ENCODE data around the gene CRELD1. TPM values are rescaled to one million over a fixed set of nuclear protein-coding genes. Genes with fewer than 3 reads are reported as not detected.

CRELD1 gene
- total and polyA plus RNA-seq, 2 donors (not counting 1 experiment from before 2014, with no cell fraction given) = 46.8 to 47.6 TPM

DNA sequence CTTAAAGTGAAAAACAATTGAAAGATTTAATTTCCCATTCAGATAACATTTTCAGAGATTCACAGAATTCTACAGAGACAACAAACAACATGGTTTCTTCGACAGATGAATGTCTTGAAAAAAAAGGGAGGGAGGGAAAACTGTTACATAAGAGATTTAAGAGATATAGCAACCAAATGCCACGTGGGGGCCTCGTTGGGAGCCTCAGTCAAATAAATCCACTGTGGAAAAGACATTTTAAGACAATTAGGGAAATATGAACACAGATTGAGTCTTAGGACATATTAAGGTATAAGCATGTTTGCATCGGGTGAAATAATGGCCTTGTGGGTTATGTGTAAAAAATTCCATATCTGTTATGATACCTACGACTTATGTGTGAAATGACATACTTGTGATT, 23.6 kb downstream of the CRELD1 start:
- H3K79me2 ChIP-seq (ENCODE audit: control insufficient read depth, insufficient read depth, low read length) = no peaks in the 10 kb centered on the region
- H3K9ac ChIP-seq (ENCODE audit: low read length) = no peak overlapping the region
- H3K9me3 ChIP-seq (ENCODE audit: control extremely low read depth in 1 of 3, control insufficient read depth in 2 of 3, insufficient read depth in 1 of 3, low read length in 2 of 3) = no peaks in the 10 kb centered on the region
- peaks cover 0 to 5% of the 10 kb centered on the region in 2 experiments for H3K36me3 ChIP-seq (replicated peaks in 1 of 2; ENCODE audit: control extremely low read depth in 1 of 2, control insufficient read depth in 1 of 2, extremely low read depth in 1 of 2, insufficient read depth in 2 of 2, low read length in 1 of 2)
- peaks cover 0 to 1% (median 0%) of the 10 kb centered on the region in 4 experiments for H3K27me3 ChIP-seq (replicated peaks in 1 of 4; ENCODE audit: control extremely low read depth in 1 of 4, control insufficient read depth in 3 of 4, insufficient read depth in 4 of 4, low read length in 3 of 4)
- ChIA-PET CTCF (no interaction called here), POLR2A (no interaction called here)
- no peaks in the 10 kb centered on the region for H4K20me1 ChIP-seq (ENCODE audit: control insufficient read depth, insufficient read depth, low read length, poor library complexity, severe bottlenecking)
- H3K27ac ChIP-seq (ENCODE audit: low read length in 2 of 2) = no peak overlapping the region
- H3K4me3 ChIP-seq (ENCODE audit: control extremely low read depth in 1 of 5, extremely low read depth in 1 of 5, insufficient read depth in 1 of 5, low read depth in 2 of 5, low read length in 4 of 5) = no peak overlapping the region
- peaks cover 3% of the 10 kb centered on the region for H3K4me1 Mint-ChIP-seq
- H3K4me1 ChIP-seq (ENCODE audit: control insufficient read depth in 2 of 2, insufficient read depth in 2 of 2, low read length in 2 of 2) = peaks cover 2 to 4% of the 10 kb centered on the region in 2 donors
- intact Hi-C loops (cut with micrococcal nuclease) = no loop called here
- H3K27me3 Mint-ChIP-seq = no peaks in the 10 kb centered on the region
- ATAC-seq (ENCODE audit: low read depth) (no peak), DNase-seq (no peak)
- no peaks in the 10 kb centered on the region for H3K9me3 Mint-ChIP-seq (ENCODE audit: insufficient read depth)
- H3K27ac Mint-ChIP-seq = no peak overlapping the region
- no CpG with 5 or more reads among the region's 5 CpGs for WGBS (ENCODE audit: insufficient coverage)
- no peak overlapping the region for H2AFZ ChIP-seq (ENCODE audit: insufficient read depth, low read depth, low read length, poor library complexity, severe bottlenecking)
- TF ChIP-seq CTCF (IDR thresholded peaks at IDR 0.05) (no peak), EZH2 (IDR thresholded peaks at IDR 0.05; ENCODE audit: borderline replicate concordance, insufficient read depth, low read depth, low read length, poor library complexity, severe bottlenecking) (no peak)
- no peak overlapping the region for H3K4me2 ChIP-seq (replicated peaks; ENCODE audit: low read depth, low read length, poor library complexity, severe bottlenecking)
- no peak overlapping the region for H3K4me3 Mint-ChIP-seq

DNA sequence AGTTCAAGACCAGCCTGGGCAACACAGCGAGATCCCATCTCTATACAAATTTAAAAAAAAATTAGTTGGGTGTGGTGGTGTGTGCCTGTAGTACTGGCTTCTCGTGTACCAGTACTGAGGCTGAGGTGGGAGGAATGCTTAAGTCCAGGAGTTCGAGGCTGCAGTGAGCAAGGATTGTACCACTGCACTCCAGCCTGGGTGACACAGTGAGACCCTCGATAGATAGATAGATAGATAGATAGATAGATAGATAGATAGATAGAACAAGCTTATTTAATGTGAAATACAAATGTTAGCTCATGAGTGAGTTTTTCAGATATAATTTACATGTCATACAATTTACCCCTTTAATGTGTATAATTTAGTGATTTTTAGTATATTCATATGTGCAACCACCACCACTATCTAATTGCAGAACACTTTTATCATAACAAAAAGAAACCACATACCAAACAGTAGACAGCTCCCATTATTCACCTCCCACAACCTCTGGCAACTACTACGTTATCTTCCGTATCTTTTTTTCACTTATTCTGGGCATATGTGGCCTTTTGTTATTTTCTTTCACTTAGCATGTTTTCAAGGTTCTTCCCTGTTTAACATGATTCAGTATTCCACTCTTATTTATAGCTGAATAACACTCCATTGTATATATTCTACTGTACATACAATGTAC, 31.7 kb downstream of the CRELD1 start:
- no peak overlapping the region for H3K4me3 ChIP-seq (ENCODE audit: control extremely low read depth in 1 of 5, extremely low read depth in 1 of 5, insufficient read depth in 1 of 5, low read depth in 2 of 5, low read length in 4 of 5)
- Mint-ChIP-seq H3K4me3 (no peak overlapping the region), H3K4me1 (no peaks in the 10 kb centered on the region), H3K9me3 (ENCODE audit: insufficient read depth) (no peaks in the 10 kb centered on the region), H3K27ac (no peak overlapping the region), H3K27me3 (no peaks in the 10 kb centered on the region)
- H3K4me1 ChIP-seq (ENCODE audit: control insufficient read depth in 2 of 2, insufficient read depth in 2 of 2, low read length in 2 of 2) = no peaks in the 10 kb centered on the region
- H2AFZ ChIP-seq (ENCODE audit: insufficient read depth, low read depth, low read length, poor library complexity, severe bottlenecking) = no peak overlapping the region
- POLR2A ChIA-PET = interaction anchor here (0.6 to 0.7 kb wide), 3 partner anchors 16 to 224 kb away, joined by 4 to 9 read pairs (median 5); no protein-coding TSS in a partner anchor
- no peak overlapping the region for H3K4me2 ChIP-seq (replicated peaks; ENCODE audit: low read depth, low read length, poor library complexity, severe bottlenecking)
- H4K20me1 ChIP-seq (ENCODE audit: control insufficient read depth, insufficient read depth, low read length, poor library complexity, severe bottlenecking) = no peaks in the 10 kb centered on the region
- no peaks in the 10 kb centered on the region for H3K79me2 ChIP-seq (ENCODE audit: control insufficient read depth, insufficient read depth, low read length)
- no peak for DNase-seq
- 98% methylated on average over 5 of the region's 6 CpGs for WGBS (ENCODE audit: insufficient coverage)
- H3K9ac ChIP-seq (ENCODE audit: low read length) = no peak overlapping the region
- CTCF ChIA-PET = interaction anchor here (1.1 kb wide), 1 partner anchor 21 kb away, joined by 3 read pairs; the partner anchor contains the start of gene EMC3
- peaks cover 3 to 55% of the 10 kb centered on the region in 2 experiments for H3K36me3 ChIP-seq (replicated peaks in 1 of 2; ENCODE audit: control extremely low read depth in 1 of 2, control insufficient read depth in 1 of 2, extremely low read depth in 1 of 2, insufficient read depth in 2 of 2, low read length in 1 of 2)
- TF ChIP-seq EZH2 (IDR thresholded peaks at IDR 0.05; ENCODE audit: borderline replicate concordance, insufficient read depth, low read depth, low read length, poor library complexity, severe bottlenecking) (no peak), CTCF (IDR thresholded peaks at IDR 0.05) (no peak)
- no peak overlapping the region for H3K27ac ChIP-seq (ENCODE audit: low read length in 2 of 2)
- H3K9me3 ChIP-seq (ENCODE audit: control extremely low read depth in 1 of 3, control insufficient read depth in 2 of 3, insufficient read depth in 1 of 3, low read length in 2 of 3) = no peaks in the 10 kb centered on the region
- no peaks in the 10 kb centered on the region for H3K27me3 ChIP-seq (replicated peaks in 1 of 4; ENCODE audit: control extremely low read depth in 1 of 4, control insufficient read depth in 3 of 4, insufficient read depth in 4 of 4, low read length in 3 of 4)
- ATAC-seq (ENCODE audit: low read depth) = no peak
- intact Hi-C loops (cut with micrococcal nuclease) = no loop called here

Data from B cell (primary cell).